ENCODE measurements around the gene SERP2.

SERP2 gene

DNA sequence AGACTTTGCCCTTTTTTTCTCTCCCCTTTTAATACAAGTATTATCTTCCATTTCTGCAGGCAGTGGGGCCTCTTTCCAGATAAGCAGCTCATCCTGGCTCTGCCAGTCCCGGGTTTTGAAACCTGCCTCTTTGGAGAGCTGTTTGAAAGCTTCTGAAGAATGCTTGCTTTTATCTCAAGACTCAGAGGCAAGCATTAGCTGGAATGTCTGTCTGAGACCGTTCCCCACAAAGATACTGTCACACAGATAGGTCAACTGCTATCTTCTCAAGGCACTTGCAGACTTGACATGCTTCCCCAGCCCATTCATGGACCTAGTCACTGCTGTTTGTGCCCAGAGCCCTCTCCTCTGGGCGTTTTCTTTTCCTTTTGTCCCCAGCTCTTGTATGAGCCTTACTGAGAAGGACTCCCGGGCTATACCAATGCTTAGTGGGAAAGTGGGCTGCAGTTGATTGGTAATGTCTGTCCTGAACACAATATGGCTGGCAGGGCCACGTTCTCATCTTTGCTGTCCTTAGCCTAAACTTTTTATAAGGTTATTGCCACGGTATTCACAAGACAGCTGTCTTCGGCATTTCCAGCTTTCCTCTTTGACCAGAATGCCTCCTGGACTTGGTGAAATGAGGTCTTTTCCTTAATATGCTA is 13.4 kb downstream of the SERP2 start:
- ChIA-PET POLR2A (no interaction called here), CTCF (no interaction called here)
- TF ChIP-seq ARNT (IDR thresholded peaks at IDR 0.05) (no peak), FOXA1 (IDR thresholded peaks at IDR 0.05) (no peak), NFRKB (IDR thresholded peaks at IDR 0.05) (no peak), LEF1 (IDR thresholded peaks at IDR 0.05; ENCODE audit: borderline replicate concordance) (no peak), FOXK2 (IDR thresholded peaks at IDR 0.05) (no peak), CTBP1 (IDR thresholded peaks at IDR 0.05; ENCODE audit: borderline replicate concordance) (no peak), SUZ12 (IDR thresholded peaks at IDR 0.05) (no peak), HDGF (IDR thresholded peaks at IDR 0.05; ENCODE audit: borderline replicate concordance) (no peak)
- TF ChIP-seq, protein P1, sequence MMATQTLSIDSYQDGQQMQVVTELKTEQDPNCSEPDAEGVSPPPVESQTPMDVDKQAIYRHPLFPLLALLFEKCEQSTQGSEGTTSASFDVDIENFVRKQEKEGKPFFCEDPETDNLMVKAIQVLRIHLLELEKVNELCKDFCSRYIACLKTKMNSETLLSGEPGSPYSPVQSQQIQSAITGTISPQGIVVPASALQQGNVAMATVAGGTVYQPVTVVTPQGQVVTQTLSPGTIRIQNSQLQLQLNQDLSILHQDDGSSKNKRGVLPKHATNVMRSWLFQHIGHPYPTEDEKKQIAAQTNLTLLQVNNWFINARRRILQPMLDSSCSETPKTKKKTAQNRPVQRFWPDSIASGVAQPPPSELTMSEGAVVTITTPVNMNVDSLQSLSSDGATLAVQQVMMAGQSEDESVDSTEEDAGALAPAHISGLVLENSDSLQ (IDR thresholded peaks at IDR 0.05): no peak
- DNase-seq (ENCODE audit: extremely low spot score): no peak

DNA sequence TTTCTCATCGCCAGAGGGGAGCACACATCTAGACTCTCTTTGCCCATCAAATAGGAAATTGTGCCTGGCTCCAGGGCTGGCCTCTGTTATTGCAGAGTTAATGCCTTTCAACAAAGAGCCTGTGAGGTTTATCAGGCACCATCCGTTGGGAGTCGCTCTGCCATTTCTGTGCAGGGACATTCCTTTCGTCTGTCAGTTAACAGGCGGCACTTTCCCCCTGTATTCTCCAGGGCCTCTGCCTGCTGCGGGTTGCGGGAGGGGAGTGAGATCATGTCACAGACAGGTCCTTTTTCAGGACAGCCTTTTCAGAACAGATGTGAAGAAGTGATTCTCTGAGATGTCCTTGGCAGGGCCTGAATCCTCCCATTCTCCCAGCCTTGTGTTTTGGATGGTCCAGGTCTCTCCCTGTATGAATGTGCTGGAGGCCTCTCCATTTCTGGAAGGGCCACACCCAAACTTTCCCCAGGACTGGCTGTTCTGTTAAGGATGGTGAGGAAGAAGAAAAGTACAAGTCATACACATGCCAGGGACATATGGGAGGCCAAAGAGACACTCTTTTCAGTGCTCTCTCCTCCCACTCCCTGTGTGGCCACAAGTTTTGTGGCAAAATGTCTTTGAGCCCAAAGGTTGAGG is 14.9 kb downstream of the SERP2 start:
- POLR2A ChIA-PET: no interaction called here
- no peak for DNase-seq (ENCODE audit: extremely low spot score)

DNA sequence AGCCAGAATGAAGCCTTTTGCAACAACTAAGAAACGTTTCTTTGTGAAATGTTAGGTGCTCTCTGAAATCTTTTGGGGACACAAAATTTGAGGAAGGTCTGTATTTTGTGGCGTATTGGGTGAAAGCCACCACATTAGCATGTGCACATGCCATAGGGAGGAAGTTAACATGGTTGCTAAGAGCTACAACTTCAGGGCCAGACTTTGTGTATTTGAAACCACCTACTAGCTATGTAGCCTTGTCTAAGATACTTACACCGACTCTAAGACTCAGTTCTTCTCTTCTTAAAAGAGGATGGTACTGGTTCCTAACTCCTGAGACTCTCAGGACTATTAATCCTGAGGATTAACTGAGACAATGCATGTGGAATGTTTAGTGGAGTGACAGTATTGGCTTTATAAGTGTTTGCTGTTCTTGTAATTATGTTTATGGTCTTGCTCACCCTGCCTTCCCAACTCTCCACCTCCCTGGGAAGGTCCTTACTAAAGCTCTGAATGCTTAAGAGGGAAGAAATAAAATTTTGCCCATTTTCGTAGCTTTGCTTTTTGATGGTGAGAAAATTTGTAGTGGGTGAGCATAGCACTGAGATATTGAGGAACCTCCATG is 15.5 kb downstream of the SERP2 start:
- CTCF ChIA-PET: no interaction called here
- TF ChIP-seq, protein P1 (IDR thresholded peaks at IDR 0.05): no peak
- no peak for TF ChIP-seq ELF4 (IDR thresholded peaks at IDR 0.05)
- TF ChIP-seq FOXA1 (IDR thresholded peaks at IDR 0.05): no peak
- no peak for TF ChIP-seq SUZ12 (IDR thresholded peaks at IDR 0.05)
- no peak for DNase-seq (ENCODE audit: extremely low spot score)
- POLR2A ChIA-PET: no interaction called here

More for the DNA sequence above, 14.9 kb downstream of the SERP2 start:
- CTCF ChIA-PET: no interaction called here
- no peak for TF ChIP-seq LEF1 (IDR thresholded peaks at IDR 0.05; ENCODE audit: borderline replicate concordance)

DNA sequence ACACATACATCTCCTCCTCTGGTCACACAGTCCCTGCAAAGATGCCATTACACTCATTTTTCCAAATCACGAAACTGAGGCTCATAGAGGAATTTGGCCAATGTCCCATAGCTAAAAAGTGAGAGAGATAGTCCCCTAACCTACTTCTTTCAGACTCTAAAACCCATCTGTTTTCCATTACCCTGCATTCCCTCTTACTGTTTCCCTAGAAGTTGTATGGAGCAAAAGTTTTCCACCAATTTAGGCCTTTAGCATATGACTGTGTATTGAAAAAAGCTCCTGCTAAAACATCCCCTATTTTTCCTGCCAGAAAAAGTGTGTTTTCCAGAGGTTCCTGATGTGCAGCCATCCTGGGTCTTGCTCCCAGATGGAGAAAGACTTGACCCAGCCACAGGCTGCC is 16.3 kb downstream of the SERP2 start:
- DNase-seq (ENCODE audit: extremely low spot score): no peak
- no peak for TF ChIP-seq LEF1 (IDR thresholded peaks at IDR 0.05; ENCODE audit: borderline replicate concordance)
- TF ChIP-seq FOXK2 (IDR thresholded peaks at IDR 0.05): no peak
- TF ChIP-seq SUZ12 (IDR thresholded peaks at IDR 0.05): no peak
- TF ChIP-seq TARDBP (IDR thresholded peaks at IDR 0.05): no peak
- TF ChIP-seq BHLHE40 (IDR thresholded peaks at IDR 0.05; ENCODE audit: borderline replicate concordance): no peak
- TF ChIP-seq, protein P1 (IDR thresholded peaks at IDR 0.05): no peak
- TF ChIP-seq ZNF384 (IDR thresholded peaks at IDR 0.05): no peak
- TF ChIP-seq NFRKB (IDR thresholded peaks at IDR 0.05): no peak
- TF ChIP-seq SP1 (IDR thresholded peaks at IDR 0.05): no peak
- TF ChIP-seq FOXA1 (IDR thresholded peaks at IDR 0.05): no peak
- POLR2A ChIA-PET: no interaction called here
- CTCF ChIA-PET: interaction anchor here (0.6 kb wide), 1 partner anchor 488 kb away, joined by 4 read pairs; no protein-coding TSS in a partner anchor

DNA sequence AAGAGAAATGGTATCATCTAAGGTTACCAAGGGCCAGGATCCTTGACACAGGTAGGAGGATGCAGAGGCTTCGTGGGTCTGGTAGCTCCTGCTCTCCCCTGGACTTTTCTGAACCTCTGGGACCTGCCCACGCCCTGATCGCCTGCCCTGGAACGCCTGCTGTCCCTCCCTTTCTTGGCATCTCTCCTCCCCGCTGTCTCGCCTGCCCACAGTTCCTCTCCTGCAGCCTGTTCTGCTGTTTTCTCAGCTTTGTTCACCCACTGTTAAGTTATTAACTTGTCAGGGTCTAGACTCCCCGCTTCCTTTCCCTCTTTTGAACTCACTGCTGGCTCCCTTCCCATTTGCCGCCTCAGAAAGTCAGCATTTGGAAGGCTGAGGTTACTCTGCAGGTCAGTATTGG is 19.8 kb downstream of the SERP2 start:
- no peak for DNase-seq (ENCODE audit: extremely low spot score)
- ChIA-PET CTCF (no interaction called here), POLR2A (no interaction called here)
- TF ChIP-seq NFRKB (IDR thresholded peaks at IDR 0.05) (no peak), CTBP1 (IDR thresholded peaks at IDR 0.05; ENCODE audit: borderline replicate concordance) (no peak), LEF1 (IDR thresholded peaks at IDR 0.05; ENCODE audit: borderline replicate concordance) (no peak), BHLHE40 (IDR thresholded peaks at IDR 0.05; ENCODE audit: borderline replicate concordance) (no peak), ARNT (IDR thresholded peaks at IDR 0.05) (no peak), TARDBP (IDR thresholded peaks at IDR 0.05) (no peak), FOXA1 (IDR thresholded peaks at IDR 0.05) (no peak), SP1 (IDR thresholded peaks at IDR 0.05) (no peak), HDGF (IDR thresholded peaks at IDR 0.05; ENCODE audit: borderline replicate concordance) (no peak), FOXM1 (IDR thresholded peaks at IDR 0.05; ENCODE audit: borderline replicate concordance) (no peak), ELF4 (IDR thresholded peaks at IDR 0.05) (no peak), SUZ12 (IDR thresholded peaks at IDR 0.05) (no peak), L3MBTL2 (conservative IDR thresholded peaks at IDR 0.05) (no peak), FOXK2 (IDR thresholded peaks at IDR 0.05) (no peak), ZNF384 (IDR thresholded peaks at IDR 0.05) (no peak)
- TF ChIP-seq, protein P1 (IDR thresholded peaks at IDR 0.05): no peak

DNA sequence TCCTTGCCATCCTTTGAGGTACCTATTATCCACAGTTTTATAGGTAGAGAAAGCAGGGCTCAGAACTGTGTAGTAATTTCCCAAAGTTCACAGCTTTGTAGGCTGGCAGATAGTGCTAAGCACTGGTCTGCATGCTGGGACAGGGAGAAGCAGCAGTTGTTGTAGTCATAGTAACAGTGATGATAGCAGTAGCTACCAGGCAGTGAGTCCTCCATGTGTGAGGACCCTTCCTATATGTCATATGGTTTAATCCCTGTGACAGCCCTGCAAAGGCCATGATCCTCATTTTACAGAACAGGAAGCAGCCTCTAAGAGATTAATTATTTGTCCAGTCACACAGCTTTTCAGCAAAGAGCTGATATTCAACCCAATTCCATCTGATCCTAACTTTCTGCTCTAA is 21.0 kb downstream of the SERP2 start:
- no peak for DNase-seq (ENCODE audit: extremely low spot score)
- CTCF ChIA-PET: no interaction called here
- POLR2A ChIA-PET: no interaction called here
- TF ChIP-seq FOXM1 (IDR thresholded peaks at IDR 0.05; ENCODE audit: borderline replicate concordance) (no peak), FOXK2 (IDR thresholded peaks at IDR 0.05) (no peak)

Measured in HEK293T (cell line).